ENCODE measurements around the gene CORO6.

Gene CORO6

GRCh38 chr17:29613352-29613837, 9.3 kb downstream of the CORO6 start:
- H3K4me3 ChIP-seq (replicated peaks; ENCODE audit: low read depth, low read length) = peak overlapping the region; percentile 41
- H3K27me3 ChIP-seq (replicated peaks; ENCODE audit: control insufficient read depth, insufficient read depth, low read length) = peaks cover 2% of the 10 kb centered on the region
- H3K36me3 ChIP-seq (ENCODE audit: control insufficient read depth, insufficient read depth, low read length) = no peaks in the 10 kb centered on the region
- peak; percentile 91 for DNase-seq (ENCODE audit: extremely low read depth, insufficient read length)
- TF ChIP-seq CTCF (IDR thresholded peaks at IDR 0.05; ENCODE audit: insufficient read depth, low read length, poor library complexity, severe bottlenecking) = peak; percentile 70

GRCh38 chr17:29612404-29613280, 10.1 kb downstream of the CORO6 start:
- TF ChIP-seq CTCF (IDR thresholded peaks at IDR 0.05; ENCODE audit: insufficient read depth, low read length, poor library complexity, severe bottlenecking) = no peak
- Histone ChIP-seq H3K36me3 (ENCODE audit: control insufficient read depth, insufficient read depth, low read length) (no peaks in the 10 kb centered on the region), H3K27me3 (replicated peaks; ENCODE audit: control insufficient read depth, insufficient read depth, low read length) (peaks cover 2% of the 10 kb centered on the region), H3K4me3 (replicated peaks; ENCODE audit: low read depth, low read length) (no peak overlapping the region)
- no peak for DNase-seq (ENCODE audit: extremely low read depth, insufficient read length)

GRCh38 chr17:29612094-29612403, 10.7 kb downstream of the CORO6 start:
- TF ChIP-seq CTCF (IDR thresholded peaks at IDR 0.05; ENCODE audit: insufficient read depth, low read length, poor library complexity, severe bottlenecking) = no peak

GRCh38 chr17:29611351-29612093, 11.2 kb downstream of the CORO6 start:
- Histone ChIP-seq H3K27me3 (replicated peaks; ENCODE audit: control insufficient read depth, insufficient read depth, low read length) (peaks cover under 1% of the 10 kb centered on the region), H3K36me3 (ENCODE audit: control insufficient read depth, insufficient read depth, low read length) (no peaks in the 10 kb centered on the region), H3K4me3 (replicated peaks; ENCODE audit: low read depth, low read length) (no peak overlapping the region)
- DNase-seq (ENCODE audit: extremely low read depth, insufficient read length) = no peak
- TF ChIP-seq CTCF (IDR thresholded peaks at IDR 0.05; ENCODE audit: insufficient read depth, low read length, poor library complexity, severe bottlenecking) = no peak

More at GRCh38 chr17:29612094-29612403, 10.7 kb downstream of the CORO6 start:
- no peak for DNase-seq (ENCODE audit: extremely low read depth, insufficient read length)
- Histone ChIP-seq H3K4me3 (replicated peaks; ENCODE audit: low read depth, low read length) (no peak overlapping the region), H3K27me3 (replicated peaks; ENCODE audit: control insufficient read depth, insufficient read depth, low read length) (peaks cover 2% of the 10 kb centered on the region), H3K36me3 (ENCODE audit: control insufficient read depth, insufficient read depth, low read length) (no peaks in the 10 kb centered on the region)

- no peak for DNase-seq (ENCODE audit: extremely low read depth, insufficient read length)
- Histone ChIP-seq H3K4me3 (replicated peaks; ENCODE audit: low read depth, low read length) (no peak overlapping the region), H3K27me3 (replicated peaks; ENCODE audit: control insufficient read depth, insufficient read depth, low read length) (no peaks in the 10 kb centered on the region), H3K36me3 (ENCODE audit: control insufficient read depth, insufficient read depth, low read length) (no peaks in the 10 kb centered on the region)
- TF ChIP-seq CTCF (IDR thresholded peaks at IDR 0.05; ENCODE audit: insufficient read depth, low read length, poor library complexity, severe bottlenecking) = no peak
Measured at GRCh38 chr17:29610395-29610794, 12.3 kb downstream of the CORO6 start.

Data from GM06990 (cell line).